Raji (cell line): Measurements from ENCODE around the gene COL26A1.

Experiments
- POLR2A ChIP-seq: IDR thresholded peaks from 2 replicates; pipeline ENCODE4 v1.6.1; 2011; ENCODE audit warnings: low read depth, low read length, control low read depth; ENCODE audit not compliant: insufficient read depth

Gene COL26A1

GRCh38 chr7:101362334-101363195, at the start of gene COL26A1:
Gene COL26A1, plus strand, starts transcription at chr7:101362875. Its CDS starts 158 bp downstream, at chr7:101363033.
- no peak for TF ChIP-seq POLR2A

DNA sequence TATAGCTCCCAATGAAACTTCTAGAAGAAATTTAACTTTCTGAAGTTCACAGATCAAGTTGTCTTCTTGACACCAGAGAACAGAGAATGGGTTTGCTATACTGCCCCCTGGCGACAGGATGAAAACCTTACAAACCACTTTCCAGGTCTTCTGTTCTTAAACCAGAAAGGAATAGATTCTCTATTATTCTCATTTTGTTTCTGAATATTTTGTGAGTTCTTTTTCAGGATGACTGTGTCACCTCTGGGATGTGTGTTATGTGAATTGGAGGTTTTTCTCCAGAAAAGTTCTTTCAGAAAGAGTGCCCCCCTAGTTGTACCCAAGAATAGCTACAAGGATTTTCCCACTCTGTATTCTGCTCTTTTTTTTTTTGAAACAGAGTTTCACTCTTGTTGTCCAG, 47.3 kb upstream of the COL26A1 start:
- no peak for TF ChIP-seq POLR2A

DNA sequence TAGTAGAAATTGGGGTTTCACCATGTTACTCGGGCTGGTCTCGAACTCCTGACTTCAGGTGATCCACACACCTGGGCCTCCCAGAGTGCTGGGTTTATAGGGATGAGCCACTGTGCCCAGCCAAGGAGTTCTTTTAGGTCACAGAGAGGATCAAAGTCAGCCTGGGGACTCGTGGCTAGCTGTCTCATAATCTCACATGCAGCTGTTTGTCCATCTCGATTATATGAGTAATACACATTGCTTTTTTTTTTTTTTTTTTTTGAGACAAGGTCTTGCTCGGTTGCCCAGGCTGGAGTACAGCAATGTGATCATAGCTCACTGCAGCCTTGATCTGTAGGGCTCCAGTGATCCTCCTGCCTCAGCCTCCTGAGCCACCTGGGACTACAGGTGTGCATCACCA, 43.3 kb upstream of the COL26A1 start:
- TF ChIP-seq POLR2A, result no peak

DNA sequence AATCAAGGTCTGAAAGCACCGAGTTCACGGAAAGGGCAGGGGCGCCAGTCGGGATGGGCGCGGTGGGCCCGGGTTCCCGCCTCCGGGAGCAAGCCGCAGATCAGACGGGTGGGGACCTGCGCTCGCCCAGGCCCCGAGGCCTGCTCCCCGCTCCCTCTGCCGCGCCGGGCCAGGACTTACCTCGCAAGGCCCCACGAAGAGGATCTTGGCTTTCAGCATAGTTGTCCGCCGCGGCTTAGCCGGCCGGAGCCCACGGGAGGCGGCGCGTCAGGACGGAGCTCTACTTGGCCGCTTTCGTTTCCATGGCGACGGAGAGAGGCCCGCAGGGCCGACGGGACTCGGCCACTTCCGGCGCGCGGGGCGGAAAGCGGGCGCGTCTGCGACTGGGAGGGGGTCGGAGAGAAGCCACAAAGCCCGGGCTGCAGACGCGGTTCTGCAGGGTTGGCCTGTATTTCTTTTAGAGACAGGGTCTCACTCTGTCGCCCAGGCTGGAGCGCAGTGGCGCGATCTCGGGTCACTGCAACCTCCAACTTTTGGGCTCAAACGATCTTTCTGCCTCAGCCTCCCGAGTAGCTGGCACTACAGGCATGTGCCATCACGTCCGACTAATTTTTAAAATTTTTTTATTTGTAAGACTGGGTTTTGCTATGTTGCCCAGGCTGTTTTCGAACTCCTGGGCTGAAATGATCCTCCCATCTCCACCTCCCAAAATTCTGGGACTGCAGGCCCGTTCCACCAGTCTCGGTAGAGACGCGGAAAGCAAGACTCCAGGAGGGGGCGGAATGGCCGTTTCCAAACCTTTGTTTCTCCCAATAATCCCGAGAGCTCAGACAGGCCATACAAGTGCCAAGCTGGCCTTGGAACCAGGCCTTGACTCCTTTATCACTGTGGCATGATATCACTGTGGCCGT, 40.9 kb upstream of the COL26A1 start, which contains the start of gene IFT22:
TSS of gene IFT22 (minus strand) at position 322 of the 911 bp plus-strand sequence. CDS start at position 219, 103 bp downstream.
- TF ChIP-seq POLR2A, result peak; percentile 90

GRCh38 chr7:101328159-101328558, 34.5 kb upstream of the COL26A1 start:
- no peak for TF ChIP-seq POLR2A

GRCh38 chr7:101330011-101330484, 32.6 kb upstream of the COL26A1 start:
- no peak for TF ChIP-seq POLR2A

- TF ChIP-seq POLR2A, result no peak
Observed at GRCh38 chr7:101332026-101332425, 30.6 kb upstream of the COL26A1 start.

GRCh38 chr7:101333912-101334311, 28.8 kb upstream of the COL26A1 start:
- TF ChIP-seq POLR2A, result no peak

DNA sequence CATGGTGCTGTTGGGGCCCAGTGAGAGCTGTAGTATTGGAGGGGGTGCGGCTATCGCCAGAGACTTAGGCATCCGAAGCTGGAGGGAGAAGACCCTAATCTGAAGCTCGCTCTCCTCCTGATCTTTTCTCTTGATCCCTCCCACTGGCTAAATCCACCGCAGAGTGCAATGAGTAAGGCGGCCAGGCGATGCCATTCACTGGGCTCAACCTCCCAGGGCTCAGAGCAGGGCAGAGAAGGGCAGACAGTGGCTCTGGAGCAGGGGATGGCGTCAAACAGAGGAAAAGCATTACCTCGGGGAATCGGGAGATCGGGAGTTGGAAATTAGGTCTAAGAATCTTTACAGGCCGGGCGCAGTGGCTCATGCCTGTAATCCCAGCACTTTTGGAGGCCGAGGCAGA, 22.3 kb upstream of the COL26A1 start:
- no peak for TF ChIP-seq POLR2A

- TF ChIP-seq POLR2A, result no peak
Observed at GRCh38 chr7:101342892-101343291, 19.8 kb upstream of the COL26A1 start.

- no peak for TF ChIP-seq POLR2A
Observed at GRCh38 chr7:101347477-101347876, 15.2 kb upstream of the COL26A1 start.

GRCh38 chr7:101352920-101353308, 9.8 kb upstream of the COL26A1 start:
- no peak for TF ChIP-seq POLR2A

- TF ChIP-seq POLR2A, result no peak
Observed at GRCh38 chr7:101357433-101357832, 5.2 kb upstream of the COL26A1 start.

GRCh38 chr7:101363196-101363733, 590 bp downstream of the COL26A1 start:
- TF ChIP-seq POLR2A, result no peak

- TF ChIP-seq POLR2A, result no peak
Observed at GRCh38 chr7:101363734-101364374, 1.2 kb downstream of the COL26A1 start.

- no peak for TF ChIP-seq POLR2A
Observed at GRCh38 chr7:101365956-101366355, 3.3 kb downstream of the COL26A1 start.
